ENCODE measurements around the gene FADS6.
A peak's percentile ranks its signal among the peaks of the same experiment; 100 is the strongest.

The FADS6 gene

GRCh38 chr17:74892013-74892841 is 1.2 kb downstream of the FADS6 start:
- DNase-seq (ENCODE audit: low read depth in 2 of 3, low spot score in 1 of 3): no peak

DNA sequence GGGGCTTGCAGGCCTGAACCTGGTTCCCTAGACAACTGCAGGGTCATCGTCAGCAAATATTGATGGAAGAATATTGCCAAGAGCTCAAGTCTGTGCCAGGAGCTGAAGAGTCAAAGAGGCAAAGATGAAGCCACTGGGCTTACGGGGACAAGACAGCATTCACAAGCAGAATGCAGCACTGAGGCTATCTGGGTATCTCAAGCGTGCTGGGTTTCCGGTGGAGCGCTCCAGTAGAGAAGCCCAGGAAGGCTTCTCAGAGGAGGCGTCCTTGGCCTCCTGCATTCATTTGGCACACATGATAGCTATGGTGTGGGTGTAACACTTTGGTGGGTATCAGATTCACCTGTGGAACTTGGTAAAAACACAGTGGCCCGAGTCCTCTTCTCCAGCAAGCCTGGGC is 2.9 kb downstream of the FADS6 start:
- no peak for DNase-seq (ENCODE audit: low read depth in 2 of 3, low spot score in 1 of 3)

GRCh38 chr17:74888469-74888868 is 5.0 kb downstream of the FADS6 start:
- DNase-seq (ENCODE audit: low read depth in 2 of 3, low spot score in 1 of 3): no peak

GRCh38 chr17:74883241-74883745 is 10.1 kb downstream of the FADS6 start:
- no peak for DNase-seq (ENCODE audit: low read depth in 2 of 3, low spot score in 1 of 3)

DNA sequence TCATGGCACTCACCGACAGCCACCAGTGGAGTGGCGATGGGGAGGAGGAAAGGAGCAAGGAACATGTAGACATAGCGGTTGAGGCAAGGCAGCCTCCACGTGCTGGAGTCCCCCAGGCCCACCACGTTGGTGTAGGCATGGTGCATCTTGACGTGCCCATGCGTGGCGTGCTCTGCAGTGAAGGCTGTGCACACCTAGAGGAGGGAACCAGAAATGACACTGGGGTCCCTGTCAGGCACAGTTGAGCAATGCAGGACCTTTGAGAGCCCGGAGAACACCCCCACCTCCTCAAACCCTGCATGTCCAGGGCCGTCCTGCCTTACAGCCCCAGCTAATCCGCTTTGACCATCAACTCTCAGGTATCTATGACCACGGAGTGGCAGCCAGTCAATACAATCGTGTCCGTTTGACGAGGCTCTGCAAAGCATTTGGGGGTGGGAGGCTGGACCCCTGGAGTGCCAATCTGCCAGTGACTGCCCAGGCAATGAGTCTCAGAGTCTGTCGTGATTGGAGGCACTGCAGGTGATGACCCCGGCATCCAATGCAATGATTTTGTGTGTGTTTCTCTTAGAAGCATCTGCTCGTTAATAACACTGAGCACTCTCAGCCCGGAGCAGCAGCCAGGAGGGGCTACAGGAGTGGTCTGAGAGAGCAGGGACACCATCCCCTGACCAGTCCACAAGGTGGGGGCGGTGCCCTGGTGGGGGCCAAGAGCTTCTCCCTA is 10.8 kb downstream of the FADS6 start:
- no peak for DNase-seq (ENCODE audit: low read depth in 2 of 3, low spot score in 1 of 3)

DNA sequence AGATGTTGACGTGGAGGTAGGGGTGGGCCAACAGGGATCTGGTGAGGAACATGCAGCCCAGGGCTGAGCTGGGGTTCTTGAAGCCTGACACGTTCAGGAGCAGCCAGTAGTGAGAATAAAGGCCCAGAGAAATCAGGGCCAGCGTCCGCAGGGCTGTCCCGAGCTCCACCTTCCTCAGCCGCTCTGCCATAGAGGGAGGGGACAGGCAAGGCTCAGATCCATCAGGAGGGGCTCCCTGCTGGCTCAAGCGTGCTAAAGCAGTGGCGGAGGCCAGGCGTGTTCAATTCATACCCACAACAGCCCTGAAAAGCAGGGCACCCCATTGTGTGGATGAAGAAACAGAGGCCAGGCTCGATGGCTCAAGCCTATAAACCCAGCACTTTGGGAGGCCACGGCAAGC is 12.4 kb downstream of the FADS6 start:
- no peak for DNase-seq (ENCODE audit: low read depth in 2 of 3, low spot score in 1 of 3)

GRCh38 chr17:74879308-74879707 is 14.1 kb downstream of the FADS6 start:
- no peak for DNase-seq (ENCODE audit: low read depth in 2 of 3, low spot score in 1 of 3)

GRCh38 chr17:74878658-74879057 is 14.8 kb downstream of the FADS6 start:
- DNase-seq (ENCODE audit: low read depth in 2 of 3, low spot score in 1 of 3): no peak

DNA sequence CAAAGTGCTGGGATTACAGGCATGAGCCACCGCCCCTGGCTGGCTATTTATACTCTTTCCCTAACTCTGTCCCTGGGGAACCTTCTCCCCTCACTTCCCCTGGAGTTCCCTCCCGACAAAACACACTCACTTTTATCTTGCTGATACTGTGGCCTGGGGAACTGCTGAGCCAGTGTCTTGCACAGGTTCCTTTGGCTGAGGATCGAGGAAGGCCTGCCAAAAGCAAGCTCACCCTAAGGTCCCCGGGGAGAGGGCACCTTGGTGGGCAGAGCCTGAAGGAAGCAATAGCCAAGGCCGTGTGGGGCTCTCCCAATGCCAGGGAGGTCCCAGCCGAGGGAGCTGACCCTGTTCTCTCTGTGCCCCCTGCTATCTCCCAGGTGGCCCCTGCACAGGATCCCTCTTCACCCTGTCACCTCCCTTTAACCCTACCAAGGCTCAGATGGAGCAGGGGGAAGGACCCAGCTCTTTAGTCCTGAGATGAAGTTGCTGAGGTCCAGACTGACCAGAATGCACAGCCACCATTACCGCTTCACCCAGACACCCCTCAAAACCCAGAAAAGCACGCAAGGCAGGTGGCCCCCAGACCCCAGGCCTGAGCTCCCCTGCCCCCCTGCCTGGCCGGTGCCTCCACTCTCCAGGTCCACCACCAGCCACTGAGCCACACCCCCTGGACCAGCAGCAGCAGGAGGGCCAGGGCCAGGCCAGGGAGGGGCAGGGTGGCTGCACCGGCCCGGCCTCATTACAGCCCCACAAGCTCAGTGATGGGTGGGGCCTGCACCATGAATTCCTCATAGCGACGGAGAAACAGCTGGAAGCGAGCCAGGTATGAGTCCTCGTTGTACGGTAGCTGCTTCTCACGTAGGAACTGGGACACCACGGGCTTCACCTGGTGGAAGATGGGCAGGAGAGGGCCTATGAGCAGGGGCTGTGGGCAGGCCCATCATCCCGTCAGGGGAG is 15.6 kb downstream of the FADS6 start:
- no peak for DNase-seq (ENCODE audit: low read depth in 2 of 3, low spot score in 1 of 3)

DNA sequence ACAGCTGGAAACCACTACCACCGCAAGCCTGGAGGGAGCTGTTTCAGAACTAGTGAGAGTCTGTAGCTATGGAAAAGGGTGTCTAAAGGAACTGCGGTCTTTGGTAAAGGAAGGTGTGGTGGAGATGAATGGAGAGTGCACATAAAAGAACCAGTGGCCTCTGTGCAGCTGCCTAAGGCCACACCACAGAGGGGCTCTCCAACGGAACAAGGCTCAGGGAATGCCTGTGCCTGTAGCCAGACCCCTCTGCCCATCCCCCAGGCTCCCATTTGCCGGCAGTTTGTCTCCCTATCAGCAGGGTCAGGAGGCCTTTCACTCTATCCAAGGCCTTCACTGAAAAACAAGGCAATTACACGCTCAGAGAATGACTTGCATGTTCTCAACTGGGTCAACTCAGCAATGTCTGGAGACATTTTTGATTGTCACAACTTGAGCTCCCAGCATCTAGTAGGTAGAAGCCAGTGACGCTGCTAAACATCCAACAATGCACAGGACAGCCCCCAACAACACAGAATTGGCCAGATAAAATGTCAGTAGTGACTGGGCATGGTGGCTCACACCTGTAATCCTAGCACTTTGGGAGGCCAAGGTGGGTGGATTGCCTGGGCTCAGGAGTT is 17.3 kb downstream of the FADS6 start:
- DNase-seq (ENCODE audit: low read depth in 2 of 3, low spot score in 1 of 3): no peak

DNA sequence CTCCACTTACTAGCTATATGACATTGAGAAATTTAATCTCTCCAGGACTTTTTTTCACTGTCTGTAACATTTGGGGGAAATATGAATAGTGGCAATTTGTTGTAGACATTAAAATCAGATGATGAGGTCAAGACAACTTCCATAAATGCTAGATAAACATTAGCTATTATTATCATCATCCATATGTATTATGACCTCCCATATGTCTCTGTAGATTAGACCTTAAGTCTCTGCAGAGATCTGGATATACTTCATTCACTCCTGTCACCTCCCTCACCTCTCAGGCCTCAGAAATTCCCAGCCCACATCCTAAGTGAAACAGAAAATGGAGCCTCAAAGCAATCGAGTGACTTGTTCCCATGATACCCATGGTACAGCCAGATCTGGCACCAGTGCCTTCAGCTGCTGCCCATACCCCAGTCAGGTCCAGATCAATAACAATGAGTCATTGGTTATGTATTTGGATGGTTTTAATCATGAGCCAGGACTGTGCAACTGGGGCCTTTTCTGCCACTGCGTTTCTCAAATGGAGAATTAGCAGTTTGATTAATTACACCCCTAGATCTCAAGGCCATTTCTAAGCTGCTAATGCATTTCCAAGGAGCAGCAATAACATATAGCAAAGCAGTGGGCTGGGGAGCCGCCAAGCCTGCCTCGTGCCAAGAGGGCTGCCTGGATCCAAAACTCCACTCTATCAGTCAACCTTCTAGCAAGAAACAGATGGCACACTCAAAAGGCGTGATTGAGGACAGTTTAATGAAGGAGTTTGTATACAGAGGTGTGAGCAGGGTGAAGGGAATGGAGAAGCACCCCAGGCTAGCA is 18.1 kb downstream of the FADS6 start:
- no peak for DNase-seq (ENCODE audit: low read depth in 2 of 3, low spot score in 1 of 3)

GRCh38 chr17:74874615-74875037 is 18.8 kb downstream of the FADS6 start:
- no peak for DNase-seq (ENCODE audit: low read depth in 2 of 3, low spot score in 1 of 3)

GRCh38 chr17:74873874-74874614 is 19.4 kb downstream of the FADS6 start:
- no peak for DNase-seq (ENCODE audit: low read depth in 2 of 3, low spot score in 1 of 3)

DNA sequence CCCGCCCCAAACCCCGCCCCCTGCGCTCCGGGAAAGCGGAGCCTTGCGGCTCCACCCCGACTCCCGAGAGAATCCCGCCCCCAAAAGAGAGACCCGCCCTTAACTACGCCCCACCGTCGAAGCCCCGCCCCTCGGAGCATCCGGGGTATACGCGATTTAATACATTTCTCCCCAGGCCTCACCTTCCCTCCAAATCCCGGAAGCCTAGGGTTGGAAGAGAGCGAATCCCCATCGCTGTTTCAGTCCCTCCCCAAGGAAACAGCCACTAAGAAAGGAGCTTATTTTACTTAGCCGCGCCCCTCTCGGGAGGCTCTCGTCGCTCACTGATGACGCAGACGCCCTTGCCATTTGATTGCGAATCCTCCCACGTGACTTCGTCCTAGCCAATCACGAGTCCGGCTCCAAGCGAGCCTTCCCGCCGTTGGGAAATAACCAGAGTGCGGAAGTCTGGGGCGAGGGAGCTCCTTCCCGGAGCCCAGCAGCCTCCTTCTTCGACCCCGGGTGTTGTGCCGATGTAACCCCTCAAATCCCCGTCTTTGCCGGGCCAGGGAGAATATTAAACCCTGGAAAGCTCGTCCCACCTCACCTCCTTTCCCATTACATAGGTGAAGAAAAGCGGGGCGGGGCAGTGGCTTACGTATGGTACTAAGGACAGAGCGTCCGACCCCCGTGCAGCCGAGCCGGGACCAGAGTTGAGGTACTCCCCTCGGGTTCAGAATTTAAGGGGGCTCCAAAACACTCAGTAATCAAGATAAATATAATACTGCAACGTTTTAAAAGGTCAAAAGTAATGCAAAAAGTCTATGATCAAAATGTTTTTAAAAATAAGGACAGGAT is 20.2 kb downstream of the FADS6 start:
- DNase-seq (ENCODE audit: low read depth in 2 of 3, low spot score in 1 of 3): peak; percentile 97 to 99 (median 99)

DNA sequence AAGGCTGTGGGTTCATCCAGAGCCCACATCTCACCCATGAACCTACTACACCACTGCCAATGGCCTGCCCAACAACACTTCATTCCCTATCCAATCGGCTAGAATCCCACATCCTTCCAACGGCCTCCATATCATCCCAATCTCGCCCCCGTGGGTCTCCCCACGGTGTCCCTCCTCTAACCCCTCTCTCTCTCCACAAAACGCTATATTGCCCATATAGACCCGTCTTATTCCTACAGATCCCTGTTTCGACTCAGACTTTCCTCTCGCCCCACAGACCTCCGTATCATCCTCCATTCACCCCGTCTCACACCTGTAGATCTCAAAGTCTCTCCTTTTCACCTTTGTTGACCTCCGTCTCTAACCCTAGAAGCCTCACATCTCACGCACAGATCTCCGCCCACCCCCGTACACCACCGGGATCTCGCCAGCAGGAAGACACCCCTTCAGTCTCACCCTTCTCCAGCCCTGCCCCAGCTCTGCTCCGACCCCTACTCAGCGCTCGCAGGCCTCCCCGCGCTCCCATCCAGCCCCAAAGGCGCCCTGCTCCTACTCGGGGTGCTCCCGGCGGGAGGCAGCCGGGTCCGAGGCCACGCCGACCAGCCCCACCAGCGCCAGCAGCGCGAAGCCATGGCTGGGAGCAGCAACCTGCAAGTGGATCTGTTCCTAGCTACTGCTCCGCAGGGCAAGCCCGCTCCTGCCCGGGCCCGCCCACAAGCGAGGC is 21.0 kb downstream of the FADS6 start, which contains the start of gene FDXR:
Gene FDXR (minus strand): TSS at position 682 of the 724 bp plus-strand sequence. CDS start 50 bp downstream, at position 632.
- DNase-seq (ENCODE audit: low read depth in 2 of 3, low spot score in 1 of 3): no peak

- no peak for DNase-seq (ENCODE audit: low read depth in 2 of 3, low spot score in 1 of 3)
Observed at GRCh38 chr17:74871356-74872076, 21.9 kb downstream of the FADS6 start.

- no peak for DNase-seq (ENCODE audit: low read depth in 2 of 3, low spot score in 1 of 3)
Observed at GRCh38 chr17:74870512-74870911, 22.9 kb downstream of the FADS6 start.
